Measurements from ENCODE around the gene WDFY4. TPM values are rescaled to one million over a fixed set of nuclear protein-coding genes. Genes with fewer than 3 reads are reported as not detected.

The WDFY4 gene
- polyA plus RNA-seq, 1 of the 3 experiments (the other 2 are of a cell fraction): not detected

- Histone ChIP-seq H3K4me1 (ENCODE audit: control insufficient read depth in 1 of 2, insufficient read depth in 2 of 2, low read depth in 1 of 2, low read length in 1 of 2) (no peaks in the 10 kb centered on the region), H3K79me2 (ENCODE audit: insufficient read depth) (no peaks in the 10 kb centered on the region), H3K4me2 (no peak overlapping the region), H3K36me3 (replicated peaks in 1 of 2; ENCODE audit: control insufficient read depth in 1 of 2, insufficient read depth in 2 of 2, low read length in 1 of 2) (no peaks in the 10 kb centered on the region), H3K9ac (no peak overlapping the region), H3K27me3 (ENCODE audit: insufficient read depth) (no peaks in the 10 kb centered on the region), H3K4me3 (ENCODE audit: low read depth in 2 of 2, low read length in 1 of 2) (no peak overlapping the region), H3F3A (replicated peaks; ENCODE audit: insufficient read depth) (no peaks in the 10 kb centered on the region), H4K20me1 (ENCODE audit: insufficient read depth) (no peaks in the 10 kb centered on the region), H3K9me2 (no peaks in the 10 kb centered on the region), H2AFZ (ENCODE audit: low read depth) (no peak overlapping the region), H3K27ac (ENCODE audit: low read depth in 2 of 2, low read length in 1 of 2) (no peak overlapping the region), H3K9me3 (no peaks in the 10 kb centered on the region)
- ChIA-PET CTCF (no interaction called here), POLR2A (no interaction called here)
- TF ChIP-seq FOXM1 (IDR thresholded peaks at IDR 0.05; ENCODE audit: low read depth) (no peak), SIN3A (IDR thresholded peaks at IDR 0.05; ENCODE audit: borderline replicate concordance, low read depth, low read length) (no peak), ELF1 (IDR thresholded peaks at IDR 0.05) (no peak), IRF3 (IDR thresholded peaks at IDR 0.05; ENCODE audit: low read depth, low read length) (no peak), TEAD4 (IDR thresholded peaks at IDR 0.05; ENCODE audit: borderline replicate concordance, insufficient read depth) (no peak), RFX5 (IDR thresholded peaks at IDR 0.05; ENCODE audit: low read length) (no peak), NRF1 (IDR thresholded peaks at IDR 0.05; ENCODE audit: low read depth, low read length) (no peak), TAF1 (IDR thresholded peaks at IDR 0.05; ENCODE audit: borderline replicate concordance, low read depth, low read length) (no peak)
- TF ChIP-seq, protein P1, sequence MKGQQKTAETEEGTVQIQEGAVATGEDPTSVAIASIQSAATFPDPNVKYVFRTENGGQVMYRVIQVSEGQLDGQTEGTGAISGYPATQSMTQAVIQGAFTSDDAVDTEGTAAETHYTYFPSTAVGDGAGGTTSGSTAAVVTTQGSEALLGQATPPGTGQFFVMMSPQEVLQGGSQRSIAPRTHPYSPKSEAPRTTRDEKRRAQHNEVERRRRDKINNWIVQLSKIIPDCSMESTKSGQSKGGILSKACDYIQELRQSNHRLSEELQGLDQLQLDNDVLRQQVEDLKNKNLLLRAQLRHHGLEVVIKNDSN (IDR thresholded peaks at IDR 0.05; ENCODE audit: borderline replicate concordance, low read depth): no peak
- TF ChIP-seq, protein P2, sequence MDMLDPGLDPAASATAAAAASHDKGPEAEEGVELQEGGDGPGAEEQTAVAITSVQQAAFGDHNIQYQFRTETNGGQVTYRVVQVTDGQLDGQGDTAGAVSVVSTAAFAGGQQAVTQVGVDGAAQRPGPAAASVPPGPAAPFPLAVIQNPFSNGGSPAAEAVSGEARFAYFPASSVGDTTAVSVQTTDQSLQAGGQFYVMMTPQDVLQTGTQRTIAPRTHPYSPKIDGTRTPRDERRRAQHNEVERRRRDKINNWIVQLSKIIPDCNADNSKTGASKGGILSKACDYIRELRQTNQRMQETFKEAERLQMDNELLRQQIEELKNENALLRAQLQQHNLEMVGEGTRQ (IDR thresholded peaks at IDR 0.05; ENCODE audit: borderline replicate concordance, low read depth, low read length): no peak
- no peak for DNase-seq
- WGBS (ENCODE audit: low lambda C conversion rate): 38% methylated on average over 2 of the region's 2 CpGs
Measured at GRCh38 chr10:48900371-48900801, 215.7 kb downstream of the WDFY4 start.

GRCh38 chr10:48901319-48901718 lies 216.6 kb downstream of the WDFY4 start:
- H3K27ac ChIP-seq (ENCODE audit: low read depth in 2 of 2, low read length in 1 of 2): no peak overlapping the region
- no peak overlapping the region for H3K9ac ChIP-seq
- H3K9me2 ChIP-seq: no peaks in the 10 kb centered on the region
- ChIA-PET POLR2A (no interaction called here), CTCF (interaction anchor here (1.1 kb wide), 1 partner anchor 263 kb away, joined by 3 read pairs; no protein-coding TSS in a partner anchor)
- H4K20me1 ChIP-seq (ENCODE audit: insufficient read depth): no peaks in the 10 kb centered on the region
- no peaks in the 10 kb centered on the region for H3K36me3 ChIP-seq (replicated peaks in 1 of 2; ENCODE audit: control insufficient read depth in 1 of 2, insufficient read depth in 2 of 2, low read length in 1 of 2)
- no peak for DNase-seq
- H3K4me1 ChIP-seq (ENCODE audit: control insufficient read depth in 1 of 2, insufficient read depth in 2 of 2, low read depth in 1 of 2, low read length in 1 of 2): no peaks in the 10 kb centered on the region
- no peaks in the 10 kb centered on the region for H3K27me3 ChIP-seq (ENCODE audit: insufficient read depth)
- no peaks in the 10 kb centered on the region for H3K9me3 ChIP-seq
- TF ChIP-seq RAD21 (IDR thresholded peaks at IDR 0.05; ENCODE audit: low read length) (no peak), TCF12 (IDR thresholded peaks at IDR 0.05) (no peak), ELF1 (IDR thresholded peaks at IDR 0.05) (no peak), POLR2AphosphoS5 (IDR thresholded peaks at IDR 0.05; ENCODE audit: low read depth, low read length) (no peak), TEAD4 (IDR thresholded peaks at IDR 0.05; ENCODE audit: borderline replicate concordance, insufficient read depth) (no peak), GABPA (IDR thresholded peaks at IDR 0.05; ENCODE audit: low read depth) (no peak), NFIC (IDR thresholded peaks at IDR 0.05; ENCODE audit: borderline replicate concordance) (no peak), PBX3 (IDR thresholded peaks at IDR 0.05) (no peak), MEF2A (IDR thresholded peaks at IDR 0.05; ENCODE audit: borderline replicate concordance, low read depth) (no peak), JUND (IDR thresholded peaks at IDR 0.05) (no peak)
- TF ChIP-seq, protein P1 (IDR thresholded peaks at IDR 0.05; ENCODE audit: borderline replicate concordance, low read depth): no peak
- H2AFZ ChIP-seq (ENCODE audit: low read depth): no peak overlapping the region
- H3K4me2 ChIP-seq: no peak overlapping the region
- H3K79me2 ChIP-seq (ENCODE audit: insufficient read depth): no peaks in the 10 kb centered on the region
- 29% methylated on average over 5 of the region's 5 CpGs for WGBS (ENCODE audit: low lambda C conversion rate)
- H3F3A ChIP-seq (replicated peaks; ENCODE audit: insufficient read depth): no peaks in the 10 kb centered on the region
- no peak overlapping the region for H3K4me3 ChIP-seq (ENCODE audit: low read depth in 2 of 2, low read length in 1 of 2)
